HEK293 (cell line): ENCODE results near the gene MTR.

ENCODE experiments used
- CTCF ChIP-seq: fragments of 450-650 bp; formaldehyde crosslinking; IDR thresholded peaks from 2 replicates; pipeline ENCODE4 v1.5.1; 2016; ENCODE audit warnings: missing biosample characterization, missing genetic modification characterization
- GLI2 ChIP-seq: fragments of 450-650 bp; formaldehyde crosslinking; IDR thresholded peaks from 2 replicates; pipeline ENCODE4; 2017; ENCODE audit warnings: missing biosample characterization, missing genetic modification characterization, low read depth, borderline replicate concordance
- KLF16 ChIP-seq: fragments of 450-650 bp; formaldehyde crosslinking; IDR thresholded peaks from 2 replicates; pipeline ENCODE4 v1.5.1; 2017; ENCODE audit warnings: missing biosample characterization, missing genetic modification characterization
- KLF9 ChIP-seq: fragments of 450-650 bp; formaldehyde crosslinking; IDR thresholded peaks from 2 replicates; pipeline ENCODE4 v1.5.1; 2016; ENCODE audit warnings: missing biosample characterization, missing genetic modification characterization, low read depth
- PBX3 ChIP-seq: sonication (generic); formaldehyde crosslinking; IDR thresholded peaks from 2 replicates; pipeline ENCODE4 v1.8.1; 2022; ENCODE audit warnings: mild to moderate bottlenecking, moderate library complexity, missing genetic modification reagents
- REST ChIP-seq: fragments of 450-650 bp; formaldehyde crosslinking; IDR thresholded peaks from 2 replicates; pipeline ENCODE4 v1.5.1; 2016; ENCODE audit warnings: missing biosample characterization, missing genetic modification characterization
- SALL2 ChIP-seq: fragments of 450-650 bp; formaldehyde crosslinking; IDR thresholded peaks from 2 replicates; pipeline ENCODE4 v1.5.0; 2017; ENCODE audit warnings: missing biosample characterization, mild to moderate bottlenecking, missing genetic modification characterization, borderline replicate concordance
- YY1 ChIP-seq: fragments of 450-650 bp; formaldehyde crosslinking; IDR thresholded peaks from 2 replicates; pipeline ENCODE4 v1.5.1; 2018; ENCODE audit warnings: missing biosample characterization, missing genetic modification characterization
- ZBTB49 ChIP-seq: fragments of 450-650 bp; formaldehyde crosslinking; IDR thresholded peaks from 2 replicates; pipeline ENCODE4 v1.5.1; 2016; ENCODE audit warnings: missing biosample characterization, missing genetic modification characterization, low read depth
- ZBTB7A ChIP-seq: fragments of 450-650 bp; formaldehyde crosslinking; IDR thresholded peaks from 2 replicates; pipeline ENCODE4 v1.5.1; 2016; ENCODE audit warnings: low read depth, missing biosample characterization, missing genetic modification characterization
- ZNF214 ChIP-seq: fragments of 450-650 bp; formaldehyde crosslinking; IDR thresholded peaks from 2 replicates; pipeline ENCODE4 v1.5.1; 2017; ENCODE audit warnings: missing biosample characterization, mild to moderate bottlenecking, missing genetic modification characterization, borderline replicate concordance
- ZNF501 ChIP-seq: fragments of 450-650 bp; formaldehyde crosslinking; IDR thresholded peaks from 2 replicates; pipeline ENCODE4 v1.5.1; 2016; ENCODE audit warnings: missing biosample characterization, missing genetic modification characterization
- ZNF558 ChIP-seq: fragments of 450-650 bp; formaldehyde crosslinking; IDR thresholded peaks from 2 replicates; pipeline ENCODE4 v1.5.1; 2016; ENCODE audit warnings: missing biosample characterization, missing genetic modification characterization

GRCh38 chr1:236945002-236945401 lies 149.9 kb downstream of the MTR start:
- no peak for TF ChIP-seq ZNF214
- no peak for TF ChIP-seq CTCF (tag by site-specific recombination)
- TF ChIP-seq KLF9, result no peak
- no peak for TF ChIP-seq KLF16 (tag by site-specific recombination)
- TF ChIP-seq YY1 (tag by site-specific recombination), result no peak
- no peak for TF ChIP-seq ZBTB49 (tag by site-specific recombination)
- no peak for TF ChIP-seq ZNF501 (tag by site-specific recombination)
- no peak for TF ChIP-seq SALL2
- TF ChIP-seq ZNF558 (tag by site-specific recombination), result no peak
- TF ChIP-seq PBX3, result no peak
- TF ChIP-seq REST, result no peak
- TF ChIP-seq ZBTB7A, result no peak
- TF ChIP-seq GLI2 (tag by site-specific recombination), result no peak
